GM18499 (cell line): Measurements from ENCODE around the gene SPRR1A.

Source experiments
- ATAC-seq: cut with Tn5 transposase; IDR thresholded peaks from one replicate; pipeline ENCODE4 v1.9.1; 2021; ENCODE audit warnings: moderate number of reproducible peaks; ENCODE audit not compliant: insufficient read depth, unreplicated experiment

The SPRR1A gene, protein sequence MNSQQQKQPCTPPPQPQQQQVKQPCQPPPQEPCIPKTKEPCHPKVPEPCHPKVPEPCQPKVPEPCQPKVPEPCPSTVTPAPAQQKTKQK

DNA sequence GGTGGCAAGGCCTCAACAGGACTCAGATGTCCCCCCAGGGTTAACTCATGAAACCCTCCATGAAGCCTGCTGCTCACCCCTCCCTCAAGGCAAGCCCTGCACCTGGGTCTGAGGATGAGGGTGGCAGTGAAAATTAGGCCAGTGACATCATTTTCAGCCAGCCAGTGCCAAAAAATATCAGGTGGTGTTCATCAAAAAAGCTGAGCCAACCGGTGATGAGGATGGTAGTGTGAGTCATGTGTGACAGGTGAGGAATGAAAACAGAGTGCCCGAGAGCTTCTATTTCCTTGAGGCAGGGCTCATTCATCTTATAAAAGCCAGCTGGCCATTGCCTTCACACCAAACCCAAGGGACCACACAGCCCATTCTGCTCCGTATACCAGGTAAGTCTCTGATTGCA is at the start of gene SPRR1A:
TSS of gene SPRR1A (plus strand) at position 339 of the 400 bp plus-strand sequence. CDS start 1,150 bp downstream, outside the sequence.
- ATAC-seq: no peak

DNA sequence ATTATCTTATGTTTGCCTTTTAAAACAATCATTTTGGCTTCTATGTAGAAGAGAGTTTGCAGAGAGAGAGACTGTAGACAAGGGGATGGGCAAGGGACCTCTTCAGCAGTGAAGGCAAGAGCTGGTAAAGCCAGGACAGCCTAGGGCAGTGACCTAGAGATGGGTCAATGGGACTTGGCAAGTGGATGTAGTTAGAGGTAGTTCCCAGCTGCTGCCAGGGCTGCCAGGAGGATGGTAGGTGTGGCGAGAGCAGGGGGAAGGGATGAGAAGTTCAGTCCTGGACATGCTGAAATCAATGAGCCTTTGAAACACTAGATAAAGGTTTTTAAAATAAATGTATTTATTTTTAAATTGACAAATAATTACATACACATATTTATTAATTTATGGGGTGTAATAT is 43.3 kb upstream of the SPRR1A start:
- ATAC-seq: no peak

DNA sequence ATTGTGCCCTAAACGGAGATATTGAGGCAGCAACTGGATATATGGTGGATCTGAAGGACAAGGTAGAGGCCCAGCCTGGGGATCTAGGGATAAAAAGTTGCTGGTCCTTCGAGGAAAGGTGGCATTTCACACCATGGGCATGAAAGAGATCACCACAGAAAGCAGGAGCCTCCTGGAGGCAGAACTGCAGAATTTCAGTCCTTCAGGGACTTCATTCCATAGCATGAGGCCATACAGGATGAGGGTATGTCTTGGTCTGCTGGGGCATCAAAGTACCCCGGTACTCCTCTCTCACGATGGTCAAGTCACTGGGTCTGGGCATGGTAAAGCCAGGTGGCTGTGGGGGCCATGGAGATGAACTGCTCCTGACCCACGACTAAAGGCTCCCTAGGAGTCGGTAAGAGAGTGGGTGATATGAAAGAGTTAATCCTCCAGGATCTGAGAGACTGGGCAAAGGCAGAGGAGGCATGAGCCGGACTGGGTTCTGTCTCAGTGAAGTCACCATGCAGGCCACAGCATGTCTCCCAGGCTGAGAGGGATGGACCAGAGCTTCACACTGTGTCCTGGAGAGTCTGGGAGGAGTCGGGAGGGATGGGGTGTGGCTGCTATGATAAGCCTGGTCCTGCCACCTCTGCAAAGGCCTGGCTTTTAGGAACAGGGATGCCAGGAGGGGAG is 42.7 kb upstream of the SPRR1A start:
- ATAC-seq: no peak

DNA sequence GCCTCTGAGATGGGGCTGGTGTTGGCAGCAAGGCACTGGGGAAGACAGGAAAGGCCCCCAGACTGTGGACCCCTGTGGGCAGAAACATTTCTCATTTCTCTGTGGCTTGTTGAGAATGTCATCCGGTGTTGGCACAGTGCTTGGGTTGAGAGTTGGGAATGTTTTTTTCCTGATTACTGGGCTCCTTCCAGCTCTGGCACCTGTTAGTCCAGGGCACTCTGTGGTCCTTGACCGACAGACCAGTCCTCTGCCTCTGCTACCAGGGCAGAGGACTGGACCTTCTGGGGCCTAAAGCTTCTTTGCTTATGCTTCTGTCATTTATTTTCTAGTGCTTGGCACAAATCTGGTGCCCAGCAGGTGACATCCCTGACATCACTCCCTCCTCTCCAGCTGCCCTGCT is 41.7 kb upstream of the SPRR1A start:
- ATAC-seq: no peak

DNA sequence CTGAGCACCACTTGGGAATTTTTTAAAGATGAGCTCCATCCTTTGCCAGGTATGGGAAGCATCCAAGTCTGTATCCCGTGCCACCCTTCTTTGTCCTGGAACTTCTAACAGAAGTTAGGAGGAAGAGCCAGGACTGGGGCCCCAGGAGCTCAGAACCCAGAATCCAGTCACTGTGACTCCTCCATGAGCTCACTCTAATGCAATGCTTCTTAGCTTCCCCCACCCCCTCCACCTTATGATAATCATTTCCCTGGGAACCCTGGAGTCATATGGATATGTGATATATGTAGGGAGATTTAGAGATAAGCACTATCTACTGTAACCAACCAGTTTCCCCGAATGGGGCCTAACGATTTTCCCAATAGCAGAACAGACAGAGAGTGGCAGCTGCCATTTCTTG is 37.6 kb upstream of the SPRR1A start:
- ATAC-seq: no peak

DNA sequence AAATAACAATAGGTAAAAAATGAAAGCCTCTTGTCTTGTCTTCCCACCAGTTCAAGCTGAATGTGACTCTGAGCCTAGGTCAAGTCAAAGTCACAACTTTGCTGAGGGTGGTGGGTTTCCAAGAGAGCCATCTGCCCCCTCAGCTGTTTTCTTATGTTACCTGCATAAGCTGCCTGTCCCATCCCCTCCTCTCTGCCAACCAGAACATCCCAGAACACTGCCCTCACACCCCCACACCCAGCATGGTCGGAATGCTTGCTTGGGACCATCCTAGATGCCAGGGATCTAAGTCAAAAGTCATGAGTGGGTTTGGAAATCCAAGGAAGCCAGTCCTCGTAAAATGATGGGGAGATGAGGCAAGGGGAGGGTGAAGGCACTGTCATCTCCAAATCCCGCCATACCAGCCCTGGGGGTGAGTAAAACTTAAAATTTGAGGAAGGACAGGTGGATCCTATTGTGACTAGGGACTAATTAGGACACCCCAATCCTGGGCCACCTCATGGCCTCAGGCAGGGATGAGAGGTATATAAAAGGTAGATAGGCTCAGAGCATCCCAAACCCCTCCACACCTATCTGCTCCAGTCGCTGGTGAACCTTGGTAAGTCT is 37.1 kb upstream of the SPRR1A start, which contains the start of gene SPRR5:
TSS of gene SPRR5 (plus strand) at position 556 of the 606 bp plus-strand sequence. CDS start 1,349 bp downstream, outside the sequence.
- no peak for ATAC-seq

DNA sequence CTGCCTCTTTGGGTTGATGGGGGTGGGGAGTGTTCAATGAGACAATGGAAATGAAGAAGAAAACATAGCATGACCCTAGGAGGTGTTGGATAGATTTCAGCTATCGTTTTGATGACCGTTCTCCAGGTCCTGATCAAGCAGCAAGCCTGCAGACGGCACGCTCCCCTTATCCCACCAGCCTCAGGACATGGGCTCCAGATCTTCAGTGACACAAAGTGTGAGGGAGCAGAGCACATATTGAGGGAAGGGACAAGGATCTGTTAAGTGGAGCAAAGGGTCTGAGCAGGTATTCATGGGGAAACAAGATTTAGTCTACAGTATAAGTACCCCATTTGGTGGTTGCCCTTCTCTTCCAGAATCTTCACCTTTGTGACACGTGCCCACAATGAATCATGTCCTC is 32.2 kb upstream of the SPRR1A start:
- no peak for ATAC-seq

DNA sequence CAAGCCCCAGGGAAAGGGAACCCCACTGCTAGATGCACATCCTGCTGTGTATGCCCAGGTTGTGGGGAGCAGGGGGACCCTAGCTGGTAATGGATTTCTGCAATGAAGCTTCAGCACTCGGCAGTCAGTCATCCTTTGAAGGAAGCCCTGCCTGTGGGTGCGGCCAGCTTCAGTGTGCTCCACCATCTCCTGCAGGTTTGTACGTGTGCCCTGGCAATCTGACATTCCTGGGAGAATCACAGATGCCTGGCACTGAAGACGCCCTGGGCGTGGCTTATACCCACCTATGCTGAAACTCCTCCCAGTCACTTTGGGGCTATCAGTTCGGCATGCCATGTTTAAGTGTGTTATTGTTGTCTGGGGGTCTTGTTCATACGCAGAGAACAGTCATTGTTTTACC is 30.1 kb upstream of the SPRR1A start:
- no peak for ATAC-seq

DNA sequence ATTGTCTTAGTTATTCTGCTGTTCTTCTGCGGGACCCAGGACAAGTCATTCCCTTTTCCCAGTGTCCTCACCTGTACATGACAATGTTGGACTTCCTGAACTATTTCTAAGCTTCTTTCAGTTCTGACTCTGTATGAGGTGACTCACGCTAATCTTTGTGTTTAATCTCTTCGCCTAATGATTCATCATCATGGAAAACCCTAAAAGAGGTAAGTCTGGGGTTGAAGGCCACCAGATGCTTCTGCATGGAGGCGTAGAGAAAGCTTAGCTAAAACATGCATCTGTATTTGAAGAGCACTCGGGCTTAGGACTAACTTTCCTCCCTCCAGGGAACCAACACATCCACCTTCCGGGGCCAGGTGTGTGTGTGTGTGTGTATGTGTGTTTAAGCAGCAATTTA is 29.4 kb upstream of the SPRR1A start:
- no peak for ATAC-seq

DNA sequence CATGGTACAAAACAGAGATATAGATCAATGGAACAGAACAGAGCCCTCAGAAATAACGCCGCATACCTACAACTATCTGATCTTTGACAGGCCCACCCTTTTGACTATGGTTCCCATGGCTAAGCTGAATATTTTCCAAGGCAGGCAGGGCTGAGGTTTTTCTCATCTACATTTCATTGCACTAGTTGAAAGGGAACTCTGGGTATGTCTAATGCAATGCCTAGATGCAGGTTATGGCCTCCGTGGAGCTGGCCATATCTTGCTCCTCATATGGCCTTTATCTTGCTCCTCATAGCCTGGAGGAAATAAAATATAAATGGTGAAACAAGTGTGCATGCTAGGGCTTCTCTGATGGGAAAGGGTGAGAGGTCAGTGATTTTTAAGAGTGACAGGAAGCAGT is 26.3 kb upstream of the SPRR1A start:
- no peak for ATAC-seq

DNA sequence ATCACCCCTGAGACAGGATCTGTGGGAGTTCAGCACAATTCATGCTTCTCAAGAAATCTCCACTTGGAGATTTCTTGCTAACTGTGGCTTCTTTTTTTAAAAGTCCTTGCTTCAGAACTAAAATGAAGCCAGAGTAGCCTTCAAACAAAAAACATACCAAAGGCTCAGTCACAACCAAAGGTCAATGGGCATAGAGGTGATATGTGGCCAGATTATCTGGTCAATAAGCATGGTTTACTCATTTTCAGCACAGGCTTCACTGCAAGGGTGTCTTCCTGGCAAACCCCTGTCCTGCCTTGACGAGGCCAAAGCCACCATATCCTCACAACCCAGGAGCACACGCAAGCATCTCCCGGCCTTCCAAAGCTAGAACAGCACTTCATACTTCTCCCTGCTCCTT is 24.6 kb upstream of the SPRR1A start:
- ATAC-seq: no peak

DNA sequence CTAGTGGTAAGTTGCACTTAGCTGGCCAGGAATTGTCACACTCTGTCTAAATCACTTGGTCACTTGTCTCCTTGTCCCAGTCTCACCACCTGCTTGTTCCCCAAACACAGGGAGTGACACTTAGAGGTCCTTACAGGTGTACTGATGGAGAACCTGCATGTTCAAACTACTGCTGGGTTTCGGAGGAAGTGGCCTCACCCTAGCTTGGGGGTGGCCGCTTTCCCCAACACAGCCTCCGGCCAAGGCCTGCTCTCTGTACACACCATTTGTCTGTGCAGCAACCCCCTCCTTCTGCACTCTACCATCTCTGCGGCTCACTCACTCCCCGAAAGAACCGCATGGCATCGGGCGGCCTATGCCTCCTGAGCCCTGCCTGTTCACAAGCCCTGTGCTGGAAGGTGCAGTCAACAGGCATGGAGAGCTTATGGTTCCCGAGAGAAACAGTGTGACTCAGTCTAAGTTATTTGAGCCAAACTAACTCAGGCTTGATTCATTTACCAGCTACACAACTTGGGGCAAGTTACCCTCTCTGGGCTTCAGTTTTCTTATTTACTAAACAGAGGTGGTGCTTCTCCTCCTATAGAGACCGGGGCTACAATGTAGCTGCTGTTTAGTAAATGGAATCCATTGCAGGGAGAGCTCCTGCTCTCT is 24.0 kb upstream of the SPRR1A start:
- ATAC-seq: no peak

DNA sequence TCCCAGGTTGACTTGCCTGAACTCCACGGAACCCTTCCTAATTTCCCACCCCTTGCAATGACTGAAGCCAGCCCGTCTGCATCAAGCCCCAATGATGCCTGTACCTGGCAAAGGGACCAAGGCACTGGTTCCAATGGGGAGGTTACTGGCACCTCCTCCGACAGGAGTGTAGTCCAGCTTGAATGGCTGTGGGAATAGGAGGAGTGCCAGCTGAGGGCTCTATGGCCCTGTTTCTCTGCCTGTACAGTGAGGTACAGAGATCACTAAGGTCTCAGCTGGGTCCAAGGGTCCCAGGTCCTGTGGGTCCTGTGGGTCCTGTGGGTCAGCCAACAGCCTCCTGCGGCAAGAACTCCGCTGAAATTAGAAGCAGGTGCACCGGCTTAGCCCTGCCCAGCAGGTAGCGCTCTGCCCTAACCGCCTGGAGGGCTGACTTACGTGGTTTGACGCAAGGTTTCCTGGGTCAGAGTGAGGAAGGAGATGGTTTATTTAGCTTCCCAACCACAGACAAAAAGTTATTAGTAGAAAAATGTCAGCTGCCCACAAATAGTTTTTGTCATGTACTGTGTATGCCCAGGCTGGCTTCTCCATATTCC is 23.3 kb upstream of the SPRR1A start:
- ATAC-seq: no peak

DNA sequence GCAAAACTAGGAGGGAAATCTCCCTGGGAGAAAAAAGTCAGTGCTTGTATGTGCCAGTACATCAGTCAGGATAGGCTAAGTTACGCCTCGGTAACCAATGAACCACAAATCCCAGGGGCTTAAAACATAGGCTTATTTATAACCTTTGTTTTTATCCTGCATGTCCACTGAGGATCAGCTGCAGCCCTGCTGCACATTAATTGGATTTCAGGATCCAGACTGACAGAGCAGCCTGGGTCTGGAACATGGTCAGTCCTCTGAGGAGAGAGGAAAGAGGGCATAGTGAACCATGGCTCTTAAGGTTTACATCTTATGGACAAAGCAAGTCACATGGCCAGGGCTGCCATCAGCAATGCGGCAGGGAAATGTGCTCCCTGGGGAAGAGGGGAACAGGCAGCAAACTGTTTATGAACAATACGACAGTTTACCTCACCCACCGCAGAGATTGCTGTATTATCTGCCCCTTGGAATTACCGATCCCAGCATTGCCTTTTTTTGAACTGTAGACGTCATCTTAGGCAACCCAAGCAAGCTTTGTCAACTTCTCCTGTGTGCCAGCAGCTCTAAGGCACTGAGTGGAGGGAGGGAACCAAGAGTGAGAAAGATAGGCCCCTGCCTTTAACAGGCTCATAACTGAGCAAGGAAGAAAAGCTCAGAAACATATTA is 22.5 kb upstream of the SPRR1A start:
- no peak for ATAC-seq

DNA sequence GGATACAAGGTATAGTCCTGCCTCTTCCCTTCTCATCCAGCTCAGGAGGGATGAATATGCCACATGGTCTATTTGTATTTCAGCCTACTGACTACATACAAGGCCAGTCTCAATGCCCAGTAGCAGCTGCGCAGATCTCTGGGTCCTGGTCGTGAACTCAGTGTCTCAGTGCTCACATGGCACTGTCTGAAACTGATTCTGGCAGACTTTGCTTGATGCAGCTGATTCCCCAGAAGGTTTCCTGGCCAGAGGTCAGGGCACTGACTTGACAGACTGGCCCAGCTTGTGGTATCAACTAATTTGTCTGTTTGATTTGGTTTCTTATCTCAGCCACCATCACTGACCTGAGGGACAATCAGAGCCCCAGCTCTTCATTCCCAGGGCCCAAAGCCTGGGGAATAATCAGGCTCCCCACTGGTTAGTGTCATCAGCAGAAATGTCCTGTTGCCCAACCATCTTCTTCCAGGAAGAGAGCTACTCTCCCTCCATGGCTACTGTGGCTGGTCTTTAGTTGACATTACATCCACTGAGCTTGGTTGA is 20.9 kb upstream of the SPRR1A start:
- no peak for ATAC-seq

DNA sequence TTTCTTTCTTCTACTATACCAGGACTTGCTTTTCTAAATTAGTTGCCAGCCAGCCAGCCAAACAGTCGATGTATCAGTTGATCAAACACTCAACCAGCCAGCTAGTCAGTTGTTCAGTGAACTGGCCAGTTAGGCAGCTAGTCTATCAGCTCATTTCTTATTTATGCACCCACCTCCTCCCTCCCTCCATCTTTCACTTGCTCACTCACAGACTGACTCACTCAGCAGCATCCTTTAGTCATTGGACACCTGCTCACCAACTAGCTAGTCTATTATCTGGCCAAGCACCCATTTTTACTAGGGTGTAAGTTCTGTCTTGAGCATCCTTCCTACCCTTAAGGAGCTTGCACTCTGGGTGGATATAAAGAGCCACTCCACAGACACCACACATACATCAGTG is 19.3 kb upstream of the SPRR1A start:
- no peak for ATAC-seq

DNA sequence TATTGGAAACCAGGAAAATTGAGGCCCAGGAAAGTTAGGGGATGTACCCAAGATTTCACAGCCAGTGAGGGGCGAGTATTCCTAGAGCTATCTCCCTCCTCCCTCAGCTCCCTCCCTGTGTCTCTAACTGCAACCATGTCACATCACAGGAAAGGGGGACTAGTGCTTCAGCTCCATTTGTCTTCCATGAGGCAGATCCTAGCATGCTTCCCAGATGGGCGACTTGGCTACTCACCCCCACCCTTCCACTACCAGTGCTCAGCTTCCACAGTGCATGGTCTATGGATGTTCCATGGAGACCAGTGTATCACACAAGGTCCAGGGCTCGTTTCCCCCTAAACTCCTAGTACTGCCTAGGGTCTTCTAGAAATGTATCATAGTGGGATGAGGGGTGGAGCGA is 18.0 kb upstream of the SPRR1A start:
- no peak for ATAC-seq

DNA sequence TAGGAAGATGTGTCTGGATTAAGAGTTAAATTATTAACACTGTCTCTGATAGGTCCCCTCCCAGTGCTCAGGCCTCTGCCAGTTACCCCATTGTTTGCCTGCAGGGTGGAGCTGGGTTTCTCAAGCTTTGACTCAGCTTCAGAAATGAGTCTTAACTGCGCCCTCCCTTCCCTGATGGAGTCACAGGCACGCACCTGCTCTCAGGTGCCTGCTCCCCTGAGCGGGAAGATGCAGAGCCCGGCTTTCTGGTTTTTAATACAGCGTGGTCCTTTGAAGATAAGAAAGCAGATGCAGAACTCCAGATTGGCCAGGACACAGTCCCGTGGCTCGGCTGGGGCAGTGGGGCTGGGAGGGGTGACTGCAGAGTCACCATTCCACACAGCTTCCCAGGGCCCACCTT is 16.7 kb upstream of the SPRR1A start:
- no peak for ATAC-seq

DNA sequence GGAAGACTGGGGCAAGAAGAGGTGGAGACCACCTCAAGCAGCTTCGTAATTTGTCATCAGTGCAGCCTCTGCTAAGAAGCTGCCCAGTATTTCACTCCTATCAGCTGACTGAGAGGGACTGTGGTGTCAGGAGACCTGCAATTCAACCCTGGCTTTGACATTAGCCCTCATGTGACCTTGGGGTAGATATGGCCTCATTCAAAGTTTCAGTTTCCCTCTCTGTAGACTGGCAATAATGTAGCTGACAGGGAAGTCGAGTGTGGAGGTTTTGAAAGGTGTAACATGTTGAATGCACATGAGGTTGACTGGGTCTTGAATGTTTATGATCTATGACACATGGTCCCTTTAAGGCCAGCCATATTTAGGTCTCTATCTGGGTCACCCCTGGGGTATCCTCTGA is 15.6 kb upstream of the SPRR1A start:
- peak; percentile 88 for ATAC-seq

DNA sequence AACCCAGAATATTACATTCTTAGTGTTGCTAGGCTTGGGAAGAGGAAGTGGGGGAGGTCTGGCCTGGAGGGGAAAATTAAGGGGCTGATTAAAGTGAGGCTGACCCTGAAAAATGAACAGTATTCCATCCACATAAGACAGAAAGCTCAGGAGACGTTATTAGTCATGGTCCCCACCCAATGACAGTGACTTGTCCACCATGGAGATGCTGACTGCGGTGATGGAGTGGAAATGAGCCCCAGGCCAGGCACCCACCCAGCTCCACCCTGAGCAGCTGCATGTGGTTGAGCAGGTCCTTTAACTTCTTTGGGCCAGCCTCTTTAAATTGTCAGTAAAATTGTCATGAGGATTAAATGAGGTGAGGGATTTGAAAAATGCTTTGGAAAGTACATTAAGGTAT is 14.8 kb upstream of the SPRR1A start:
- ATAC-seq: no peak
